Mesendoderm (in vitro differentiated cells): Measurements from ENCODE around the gene CYP3A5.
"Not testable (repeated sequence)": the region's sequence is repeated elsewhere in the genome, so short reads cannot be mapped to it uniquely, and the experiment has no call there.

ENCODE experiments used
- DNase-seq: peaks from one replicate; pipeline ENCODE4 v3.0.0; 2013
- H2AK5ac ChIP-seq: 2 replicates; pipeline ENCODE4 v1.6.1; 2013; ENCODE audit warnings: low read length, inconsistent platforms
- H2BK120ac ChIP-seq: 2 replicates; pipeline ENCODE4 v1.6.1; 2013; ENCODE audit warnings: low read depth, mild to moderate bottlenecking, low read length, moderate library complexity, mixed read lengths
- H2BK15ac ChIP-seq: replicated peaks from 2 replicates; pipeline ENCODE4 v1.6.1; 2013; ENCODE audit warnings: low read depth, mild to moderate bottlenecking, moderate library complexity
- H2BK5ac ChIP-seq: 2 replicates; pipeline ENCODE4 v1.6.1; 2013; ENCODE audit warnings: low read length, inconsistent platforms
- H3K18ac ChIP-seq: 2 replicates; pipeline ENCODE4 v1.6.1; 2013; ENCODE audit warnings: mild to moderate bottlenecking, low read length, mixed read lengths
- H3K23ac ChIP-seq: one replicate; pipeline ENCODE4 v1.6.1; 2013; ENCODE audit warnings: low read length
- H3K27ac ChIP-seq: 2 replicates; pipeline ENCODE4 v1.5.1; 2013; ENCODE audit warnings: low read depth, mild to moderate bottlenecking, inconsistent platforms, low read length, moderate library complexity
- H3K27me3 ChIP-seq: 2 replicates; pipeline ENCODE4 v1.6.1; 2013; ENCODE audit warnings: low read length, control low read depth, mild to moderate bottlenecking, inconsistent platforms; ENCODE audit not compliant: insufficient read depth, poor library complexity
- H3K36me3 ChIP-seq: 2 replicates; pipeline ENCODE4 v1.6.1; 2013; ENCODE audit warnings: low read length, inconsistent platforms; ENCODE audit not compliant: control insufficient read depth, insufficient read depth
- H3K4ac ChIP-seq: one replicate; pipeline ENCODE4 v1.6.1; 2013; ENCODE audit warnings: low read depth, mild to moderate bottlenecking, low read length, moderate library complexity
- H3K4me1 ChIP-seq: 2 replicates; pipeline ENCODE4 v1.6.1; 2013; ENCODE audit warnings: low read depth, low read length, inconsistent platforms; ENCODE audit not compliant: control insufficient read depth
- H3K4me2 ChIP-seq: 2 replicates; pipeline ENCODE4 v1.6.1; 2013; ENCODE audit warnings: low read length
- H3K4me3 ChIP-seq: 2 replicates; pipeline ENCODE4 v1.5.1; 2013; ENCODE audit warnings: mild to moderate bottlenecking, low read length
- H3K56ac ChIP-seq: one replicate; pipeline ENCODE4 v1.6.1; 2013; ENCODE audit warnings: low read length
- H3K79me1 ChIP-seq: 2 replicates; pipeline ENCODE4 v1.6.1; 2013; ENCODE audit warnings: low read length, inconsistent platforms
- H3K79me2 ChIP-seq: 2 replicates; pipeline ENCODE4 v1.6.1; 2013; ENCODE audit warnings: mild to moderate bottlenecking, low read length; ENCODE audit not compliant: control insufficient read depth, insufficient read depth
- H3K9ac ChIP-seq: 2 replicates; pipeline ENCODE4 v1.6.1; 2013; ENCODE audit warnings: low read length, inconsistent platforms
- H4K5ac ChIP-seq: one replicate; pipeline ENCODE4 v1.6.1; 2013; ENCODE audit warnings: low read length
- H4K8ac ChIP-seq: one replicate; pipeline ENCODE4 v1.6.1; 2013; ENCODE audit warnings: low read depth, mild to moderate bottlenecking, control low read depth, low read length, moderate library complexity
- WGBS: extraction: QIAGEN DNeasy Blood & Tissue Kit; methylation state at CpG from one replicate; pipeline ENCODE4 v1.1.7; 2013; ENCODE audit warnings: low lambda C conversion rate, missing lambda C conversion rate; ENCODE audit not compliant: insufficient coverage; ENCODE audit errors: extremely low coverage; 5-methylcytosine and 5-hydroxymethylcytosine counted together

CYP3A5 gene

GRCh38 chr7:99692563-99692962, 12.8 kb upstream of the CYP3A5 start:
- H2BK120ac ChIP-seq, H3K9ac ChIP-seq, H3K79me1 ChIP-seq, H3K27ac ChIP-seq, H2BK15ac ChIP-seq, H3K23ac ChIP-seq, H2AK5ac ChIP-seq, H3K27me3 ChIP-seq, H3K18ac ChIP-seq, DNase-seq, H3K56ac ChIP-seq, H3K79me2 ChIP-seq, H3K4ac ChIP-seq, H3K4me1 ChIP-seq, H3K4me2 ChIP-seq, H3K36me3 ChIP-seq, H4K8ac ChIP-seq, H4K5ac ChIP-seq, H3K4me3 ChIP-seq, H2BK5ac ChIP-seq: not testable (repeated sequence)
- WGBS = no CpG with 5 or more reads among the region's 6 CpGs

DNA sequence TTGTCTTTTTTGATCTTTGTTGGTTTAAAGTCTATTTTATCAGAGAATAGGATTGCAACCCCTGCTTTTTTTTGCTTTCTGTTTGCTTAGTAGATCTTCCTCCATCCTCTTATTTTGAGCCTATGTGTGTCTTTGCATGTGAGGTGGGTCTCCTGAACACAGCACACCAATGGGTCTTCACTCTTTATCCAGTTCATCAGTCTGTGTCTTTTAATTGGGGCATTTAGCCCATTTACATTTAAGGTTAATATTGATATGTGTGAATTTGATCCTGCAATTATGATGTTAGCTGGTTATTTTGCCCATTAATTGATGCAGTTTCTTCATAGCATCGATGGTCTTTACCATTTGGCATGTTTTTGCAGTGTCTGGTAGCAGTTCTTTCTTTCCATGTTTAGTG, 11.9 kb upstream of the CYP3A5 start:
- H3K79me1 ChIP-seq = not testable (repeated sequence)
- no CpG with 5 or more reads among the region's 1 CpG for whole genome bisulfite sequencing

GRCh38 chr7:99690918-99691317, 11.1 kb upstream of the CYP3A5 start:
- no CpG with 5 or more reads among the region's 4 CpGs for WGBS
- H2BK15ac ChIP-seq, H2BK5ac ChIP-seq, H3K27me3 ChIP-seq, H2AK5ac ChIP-seq, H3K18ac ChIP-seq, H4K8ac ChIP-seq, H3K27ac ChIP-seq, H3K56ac ChIP-seq, H2BK120ac ChIP-seq, H3K4me2 ChIP-seq, H3K4ac ChIP-seq, DNase-seq, H4K5ac ChIP-seq, H3K79me1 ChIP-seq, H3K36me3 ChIP-seq, H3K79me2 ChIP-seq, H3K4me1 ChIP-seq, H3K9ac ChIP-seq, H3K23ac ChIP-seq, H3K4me3 ChIP-seq: not testable (repeated sequence)

More for the DNA sequence above, 11.9 kb upstream of the CYP3A5 start:
- H3K4me2 ChIP-seq, H3K4me3 ChIP-seq, H2BK120ac ChIP-seq, H3K36me3 ChIP-seq, H3K4ac ChIP-seq, H3K4me1 ChIP-seq, H2BK5ac ChIP-seq, H4K8ac ChIP-seq, H3K23ac ChIP-seq, H3K18ac ChIP-seq, H2BK15ac ChIP-seq, H3K27ac ChIP-seq, DNase-seq, H4K5ac ChIP-seq, H3K27me3 ChIP-seq, H3K56ac ChIP-seq, H3K79me2 ChIP-seq, H3K9ac ChIP-seq, H2AK5ac ChIP-seq: not testable (repeated sequence)

DNA sequence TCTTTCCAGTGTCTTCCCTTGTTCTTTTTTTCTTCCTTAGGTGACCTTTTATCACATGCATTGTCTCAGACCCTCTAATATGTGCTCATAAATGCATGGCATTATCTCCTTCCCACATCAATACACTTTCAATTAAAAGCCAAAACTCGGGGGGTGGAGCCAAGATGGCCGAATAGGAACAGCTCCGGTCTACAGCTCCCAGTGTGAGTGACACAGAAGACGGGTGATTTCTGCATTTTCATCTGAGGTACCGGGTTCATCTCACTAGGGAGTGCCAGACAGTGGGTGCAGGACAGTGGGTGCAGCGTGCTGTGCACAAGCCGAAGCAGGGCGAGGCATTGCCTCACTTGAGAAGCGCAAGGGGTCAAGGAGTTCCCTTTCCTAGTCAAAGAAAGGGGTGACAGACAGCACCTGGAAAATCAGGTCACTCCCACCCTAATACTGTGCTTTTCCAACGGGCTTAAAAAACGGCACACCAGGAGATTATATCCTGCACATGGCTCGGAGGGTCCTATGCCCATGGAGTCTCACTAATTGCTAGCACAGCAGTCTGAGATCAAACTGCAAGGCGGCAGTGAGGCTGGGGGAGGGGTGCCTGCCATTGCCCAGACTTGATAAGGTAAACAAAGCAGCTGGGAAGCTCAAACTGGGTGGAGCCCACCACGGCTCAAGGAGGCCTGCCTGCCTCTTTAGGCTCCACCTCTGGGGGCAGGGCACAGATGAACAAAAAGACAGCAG, 6.2 kb upstream of the CYP3A5 start:
- H3K4me2 ChIP-seq, H3K27ac ChIP-seq, H4K5ac ChIP-seq, H2BK15ac ChIP-seq, H3K79me2 ChIP-seq, H3K4ac ChIP-seq, H3K27me3 ChIP-seq, H2AK5ac ChIP-seq, DNase-seq, H3K4me3 ChIP-seq, H3K56ac ChIP-seq, H3K79me1 ChIP-seq, H3K36me3 ChIP-seq, H3K4me1 ChIP-seq, H3K9ac ChIP-seq, H2BK5ac ChIP-seq, H2BK120ac ChIP-seq, H3K18ac ChIP-seq, H3K23ac ChIP-seq, H4K8ac ChIP-seq: not testable (repeated sequence)
- WGBS = no CpG with 5 or more reads among the region's 14 CpGs

GRCh38 chr7:99685129-99685758, 5.4 kb upstream of the CYP3A5 start:
- no peak overlapping the region for H4K5ac ChIP-seq
- H3K27me3 ChIP-seq = no peaks in the 10 kb centered on the region
- WGBS = no CpG with 5 or more reads among the region's 9 CpGs
- H3K9ac ChIP-seq = no peak overlapping the region
- H3K23ac ChIP-seq = no peak overlapping the region
- no peaks in the 10 kb centered on the region for H3K36me3 ChIP-seq
- H3K79me1 ChIP-seq = no peaks in the 10 kb centered on the region
- no peaks in the 10 kb centered on the region for H3K79me2 ChIP-seq
- no peak overlapping the region for H2BK15ac ChIP-seq
- H3K4me2 ChIP-seq = no peak overlapping the region
- no peak overlapping the region for H4K8ac ChIP-seq
- H3K27ac ChIP-seq = no peak overlapping the region
- no peak for DNase-seq
- H2AK5ac ChIP-seq = no peak overlapping the region
- no peak overlapping the region for H3K4ac ChIP-seq
- no peak overlapping the region for H2BK120ac ChIP-seq
- H3K4me3 ChIP-seq = no peak overlapping the region
- H3K56ac ChIP-seq = no peak overlapping the region
- H3K4me1 ChIP-seq = no peaks in the 10 kb centered on the region
- no peak overlapping the region for H2BK5ac ChIP-seq
- H3K18ac ChIP-seq = no peak overlapping the region

GRCh38 chr7:99679032-99679399, 780 bp downstream of the CYP3A5 start:
- H3K27ac ChIP-seq = no peak overlapping the region
- no peak overlapping the region for H3K4ac ChIP-seq

More at GRCh38 chr7:99679032-99679399, 780 bp downstream of the CYP3A5 start:
- H3K27me3 ChIP-seq = no peaks in the 10 kb centered on the region
- no peak overlapping the region for H4K5ac ChIP-seq
- H3K18ac ChIP-seq = no peak overlapping the region
- H2BK5ac ChIP-seq = no peak overlapping the region
- no CpG with 5 or more reads among the region's 4 CpGs for WGBS
- no peaks in the 10 kb centered on the region for H3K79me2 ChIP-seq
- no peak overlapping the region for H3K4me2 ChIP-seq
- no peak overlapping the region for H2AK5ac ChIP-seq
- H4K8ac ChIP-seq = no peak overlapping the region
- no peak overlapping the region for H3K4me3 ChIP-seq
- H3K36me3 ChIP-seq = no peaks in the 10 kb centered on the region
- H3K23ac ChIP-seq = no peak overlapping the region
- no peak overlapping the region for H3K9ac ChIP-seq
- H2BK120ac ChIP-seq = no peak overlapping the region
- no peak overlapping the region for H2BK15ac ChIP-seq
- no peak overlapping the region for H3K56ac ChIP-seq
- DNase-seq = peak; percentile 52
- no peaks in the 10 kb centered on the region for H3K79me1 ChIP-seq
- H3K4me1 ChIP-seq = no peaks in the 10 kb centered on the region
